Activated T-cell treated with anti-CD3 and anti-CD28 coated beads for 4 hours (primary cell): Measurements from ENCODE around the gene FAM174C.
"Not testable (repeated sequence)": the region's sequence is repeated elsewhere in the genome, so short reads cannot be mapped to it uniquely, and the experiment has no call there.

Source experiments
- DNase-seq: peaks from one replicate; pipeline ENCODE4 v3.0.0-alpha.2; 2020

FAM174C gene

DNA sequence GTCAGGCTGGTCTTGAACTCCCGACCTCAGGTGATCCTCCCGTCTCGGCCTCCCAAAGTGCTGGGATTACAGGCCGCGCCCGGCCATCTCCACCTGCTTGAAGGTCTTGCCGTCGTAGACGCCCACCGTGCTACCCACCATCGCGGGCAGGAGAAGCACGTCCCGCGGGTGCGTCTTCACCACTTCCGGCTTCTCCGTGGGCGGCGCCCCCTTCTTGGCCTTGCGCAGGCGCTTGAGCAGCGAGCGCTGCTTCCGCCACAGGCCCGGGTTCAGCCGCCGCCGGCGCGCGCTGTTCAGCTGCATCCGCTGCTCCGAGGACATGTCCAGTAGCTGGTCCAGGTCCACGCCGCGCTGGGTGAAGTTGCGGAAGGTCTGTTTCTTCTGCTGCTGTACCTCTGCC lies 32.0 kb downstream of the FAM174C start:
- no peak for DNase-seq

- no peak for DNase-seq
Measured at GRCh38 chr19:1307755-1308303, 32.5 kb downstream of the FAM174C start.

DNA sequence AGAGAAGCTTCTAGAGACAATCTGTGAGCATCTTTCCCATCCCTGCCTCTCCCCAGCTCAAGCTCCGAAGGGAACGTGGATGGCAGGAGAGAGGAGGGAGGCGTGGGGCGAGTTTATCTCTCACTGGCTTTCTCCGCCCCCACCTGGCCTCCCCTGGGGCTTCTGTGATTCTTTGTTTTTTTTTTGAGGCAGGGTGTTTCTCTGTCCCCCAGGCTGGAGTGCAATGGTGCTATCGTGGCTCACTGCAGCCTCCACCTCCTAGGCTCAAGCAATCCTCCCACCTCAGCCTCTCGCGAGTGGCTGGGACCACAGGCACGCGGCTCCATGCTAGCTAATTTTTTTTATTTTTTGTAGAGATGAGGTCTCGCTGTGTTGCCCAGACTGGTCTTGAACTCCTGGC lies 33.4 kb downstream of the FAM174C start:
- no peak for DNase-seq

DNA sequence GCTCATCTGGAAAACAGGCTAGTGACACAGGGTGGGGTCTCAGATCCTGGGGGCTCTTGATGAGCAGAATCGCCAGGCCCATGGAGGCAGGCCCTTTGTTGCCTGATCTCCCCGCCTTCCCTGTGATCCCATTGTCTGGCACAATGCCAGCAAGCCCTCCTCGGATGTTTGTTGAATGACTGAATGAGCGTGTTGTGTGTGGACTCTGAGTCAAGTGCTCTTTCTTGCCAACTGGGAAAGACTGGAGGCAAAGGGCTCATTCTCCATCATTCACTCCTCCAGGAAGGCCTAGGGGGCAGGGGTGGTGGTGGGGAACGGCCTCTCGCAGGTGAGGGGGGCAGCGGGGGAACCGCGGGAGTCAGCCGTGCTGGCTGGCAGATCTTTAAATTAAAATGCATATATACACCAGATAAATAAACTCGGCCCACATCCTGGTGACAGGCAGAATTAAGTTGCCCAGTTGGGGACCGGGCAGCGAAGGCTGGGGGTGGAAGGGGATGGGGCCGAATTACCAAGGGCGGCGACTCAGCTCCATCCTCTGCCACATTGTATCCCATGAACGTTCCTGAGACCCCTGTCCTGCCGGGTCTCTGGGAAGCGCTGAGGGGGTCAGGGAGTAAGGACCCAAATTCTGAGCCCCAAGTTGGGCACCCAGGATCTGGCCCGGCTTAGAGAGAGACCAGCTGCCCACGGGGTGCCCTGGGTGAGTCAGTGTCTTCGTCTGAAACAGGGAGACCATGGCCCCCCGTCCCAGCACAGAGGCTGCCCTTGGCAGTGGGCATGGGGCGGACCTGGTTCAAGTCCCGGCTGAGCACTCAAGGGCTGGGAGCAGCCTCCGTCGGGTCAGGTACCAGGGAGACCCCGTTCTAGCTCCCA lies 34.9 kb downstream of the FAM174C start:
- no peak for DNase-seq

GRCh38 chr19:1310853-1311180 lies 35.5 kb downstream of the FAM174C start:
- DNase-seq = no peak

DNA sequence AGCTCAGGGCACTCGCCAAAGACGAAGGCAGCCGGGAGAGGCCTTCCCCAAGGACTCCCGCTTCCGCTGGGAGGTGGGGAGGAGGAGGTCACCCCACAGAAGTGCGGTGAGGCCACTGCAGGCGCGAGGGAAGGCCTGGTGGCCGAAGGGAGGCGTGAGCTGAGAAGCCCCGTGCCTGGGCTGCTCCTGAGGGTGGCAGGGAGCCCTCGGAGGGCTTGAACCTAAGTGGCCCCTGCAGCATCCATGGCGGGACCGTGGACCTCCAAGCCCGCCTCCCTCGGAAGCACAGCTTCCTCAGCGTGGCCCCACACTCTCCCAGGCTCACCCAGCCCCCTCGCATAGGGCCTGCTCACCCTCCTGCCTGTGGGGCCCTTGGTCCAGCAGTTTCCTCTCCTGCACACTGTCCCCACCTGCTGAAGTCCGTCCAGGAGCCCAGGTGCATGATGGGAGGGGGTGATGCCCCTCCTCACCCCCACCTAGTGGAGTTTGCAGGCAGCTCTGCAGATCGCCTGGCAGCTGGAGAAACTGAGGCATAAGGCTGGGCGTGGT lies 36.3 kb downstream of the FAM174C start:
- no peak for DNase-seq

DNA sequence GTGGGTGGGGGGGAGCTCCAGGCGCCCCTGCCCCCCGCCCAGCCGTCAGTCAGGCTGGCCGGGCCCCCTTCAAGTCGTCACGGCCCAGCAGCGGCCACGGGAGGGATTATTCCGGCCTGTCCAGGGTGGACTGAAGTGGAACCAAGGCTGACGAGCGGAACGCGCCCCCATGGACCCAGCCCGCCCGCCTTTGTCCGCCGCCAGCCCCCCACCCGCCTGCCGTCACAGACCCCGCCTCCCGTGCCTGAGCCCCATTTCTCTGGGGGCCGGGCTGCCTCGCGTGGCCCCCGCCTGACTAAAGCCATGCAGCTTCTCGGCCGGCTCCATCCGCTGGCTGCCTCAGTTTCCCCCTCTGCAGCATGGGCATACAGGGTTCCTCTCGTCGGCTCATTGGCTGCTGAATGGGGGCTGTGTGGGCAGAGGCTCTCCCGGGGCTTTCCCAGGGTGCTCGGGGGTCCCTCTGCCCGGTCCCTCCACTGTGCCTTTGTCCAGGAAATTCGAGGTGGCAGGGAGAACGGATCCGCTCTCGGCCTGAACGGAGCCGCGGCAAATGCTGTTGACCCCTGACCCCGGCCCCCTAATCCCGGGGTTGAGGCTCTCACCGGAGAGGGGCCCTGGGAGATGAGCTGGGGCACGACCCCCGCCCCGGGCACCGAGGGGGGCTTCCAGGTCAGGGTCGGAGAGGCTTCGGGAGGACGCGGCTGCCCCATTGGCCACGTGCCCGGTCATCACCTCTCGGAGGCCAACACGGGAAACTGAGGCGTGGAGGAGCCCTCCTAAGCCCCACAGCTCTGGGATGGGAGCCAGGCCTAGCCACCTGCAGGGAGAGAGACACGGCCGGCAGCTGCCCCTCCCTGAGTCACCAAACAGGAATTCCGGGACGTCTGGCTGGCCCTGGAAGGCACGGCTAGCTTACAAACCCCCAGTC lies 37.7 kb downstream of the FAM174C start:
- no peak for DNase-seq

- no peak for DNase-seq
Measured at GRCh38 chr19:1313695-1314613, 38.6 kb downstream of the FAM174C start.

GRCh38 chr19:1315470-1316166 lies 40.3 kb downstream of the FAM174C start:
- DNase-seq = no peak

DNA sequence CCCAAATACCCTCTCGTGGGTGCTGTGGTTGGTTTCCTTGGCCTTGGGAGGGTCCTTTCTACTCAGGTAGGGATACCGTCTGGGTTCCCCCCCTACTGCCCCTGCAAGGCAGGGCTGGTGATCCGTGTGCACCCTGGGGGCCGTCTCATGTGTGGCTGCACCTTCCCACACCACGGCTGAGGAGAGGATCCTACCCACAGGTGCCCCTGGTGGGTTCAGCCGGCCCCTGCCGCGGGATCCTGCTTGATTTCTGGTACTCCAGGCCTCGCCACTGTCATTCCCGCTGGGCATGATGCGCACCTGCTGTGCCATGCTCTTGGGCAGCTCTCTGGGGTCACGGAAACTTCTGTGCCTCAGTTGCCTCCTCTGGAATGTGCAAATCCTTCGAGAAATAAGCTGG lies 41.1 kb downstream of the FAM174C start:
- no peak for DNase-seq

GRCh38 chr19:1317274-1318003 lies 42.1 kb downstream of the FAM174C start:
- DNase-seq = no peak

DNA sequence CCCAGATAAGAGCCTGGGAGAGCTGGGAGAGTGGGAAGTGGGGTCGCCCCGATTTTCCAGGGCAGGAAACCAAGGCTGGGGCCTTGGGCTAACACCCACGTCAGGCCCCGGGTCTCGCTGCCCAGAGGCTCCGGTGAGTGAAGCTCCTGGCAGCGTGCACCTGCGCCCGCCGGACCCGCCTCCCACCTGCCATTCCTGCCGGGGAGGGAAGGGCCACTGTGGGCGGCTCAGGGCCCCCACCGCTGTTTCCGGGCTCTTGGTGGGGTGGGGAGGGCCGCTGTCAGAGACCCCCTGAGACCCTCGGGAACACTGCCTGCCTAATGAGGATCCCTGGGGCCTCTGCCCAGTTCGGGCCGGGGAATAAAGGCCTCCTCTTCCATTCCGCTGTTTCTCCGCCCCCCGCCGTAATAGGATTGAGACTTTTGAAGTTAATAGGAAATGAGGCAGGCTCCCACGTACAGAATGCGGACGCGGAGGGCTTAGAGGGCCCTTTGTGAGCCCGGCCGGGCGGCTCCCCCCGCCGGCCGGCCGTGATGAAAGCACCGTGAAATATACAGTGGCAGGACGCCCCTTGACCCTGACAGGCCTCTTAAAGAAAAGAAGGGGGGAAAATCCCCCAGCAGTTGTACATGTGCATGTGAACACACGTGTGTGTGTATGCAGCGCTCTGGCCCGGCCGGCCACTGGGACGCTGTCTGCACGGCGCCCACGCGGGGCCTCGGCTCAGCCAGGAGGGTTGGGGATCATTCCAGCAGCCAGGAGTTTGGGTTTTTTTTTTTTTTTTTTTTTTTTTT lies 43.5 kb downstream of the FAM174C start:
- DNase-seq = no peak

DNA sequence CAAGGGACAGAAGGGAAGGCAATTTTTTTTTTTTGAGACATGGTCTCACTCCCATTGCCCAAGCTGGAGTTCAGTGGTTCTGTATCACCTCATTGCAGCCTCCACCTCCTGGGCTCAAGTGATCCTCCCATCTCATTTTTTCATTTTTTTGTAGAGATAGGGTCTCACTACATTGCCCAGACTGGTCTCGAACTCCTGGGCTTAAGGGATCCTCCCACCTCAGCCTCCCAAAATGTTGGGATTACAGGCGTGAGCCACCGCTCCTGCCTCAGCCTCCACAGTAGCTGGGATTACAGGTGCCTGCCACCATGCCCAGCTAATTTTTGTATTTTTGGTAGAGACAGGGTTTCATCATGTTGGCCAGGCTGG lies 44.9 kb downstream of the FAM174C start:
- not testable (repeated sequence) for DNase-seq

DNA sequence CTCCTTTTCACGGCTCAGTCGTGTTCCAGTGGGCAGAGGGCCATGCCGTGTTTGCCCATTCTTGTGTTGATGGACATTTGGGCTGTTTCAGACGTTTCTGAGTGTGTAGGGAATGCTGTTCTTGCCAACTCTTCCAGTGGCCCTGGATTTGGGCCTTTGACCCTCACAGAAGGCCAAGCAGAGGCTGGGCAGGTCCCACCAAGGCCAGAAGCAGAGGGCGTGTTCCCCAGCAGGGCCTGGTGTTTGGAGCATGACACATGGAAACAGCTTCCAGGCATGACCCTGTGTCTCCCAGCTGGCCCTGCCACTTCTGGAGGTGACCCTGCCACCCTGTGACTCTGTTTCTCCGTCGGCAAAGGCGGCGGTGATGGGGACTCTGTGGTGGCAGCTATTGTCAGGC lies 46.2 kb downstream of the FAM174C start:
- DNase-seq = no peak

DNA sequence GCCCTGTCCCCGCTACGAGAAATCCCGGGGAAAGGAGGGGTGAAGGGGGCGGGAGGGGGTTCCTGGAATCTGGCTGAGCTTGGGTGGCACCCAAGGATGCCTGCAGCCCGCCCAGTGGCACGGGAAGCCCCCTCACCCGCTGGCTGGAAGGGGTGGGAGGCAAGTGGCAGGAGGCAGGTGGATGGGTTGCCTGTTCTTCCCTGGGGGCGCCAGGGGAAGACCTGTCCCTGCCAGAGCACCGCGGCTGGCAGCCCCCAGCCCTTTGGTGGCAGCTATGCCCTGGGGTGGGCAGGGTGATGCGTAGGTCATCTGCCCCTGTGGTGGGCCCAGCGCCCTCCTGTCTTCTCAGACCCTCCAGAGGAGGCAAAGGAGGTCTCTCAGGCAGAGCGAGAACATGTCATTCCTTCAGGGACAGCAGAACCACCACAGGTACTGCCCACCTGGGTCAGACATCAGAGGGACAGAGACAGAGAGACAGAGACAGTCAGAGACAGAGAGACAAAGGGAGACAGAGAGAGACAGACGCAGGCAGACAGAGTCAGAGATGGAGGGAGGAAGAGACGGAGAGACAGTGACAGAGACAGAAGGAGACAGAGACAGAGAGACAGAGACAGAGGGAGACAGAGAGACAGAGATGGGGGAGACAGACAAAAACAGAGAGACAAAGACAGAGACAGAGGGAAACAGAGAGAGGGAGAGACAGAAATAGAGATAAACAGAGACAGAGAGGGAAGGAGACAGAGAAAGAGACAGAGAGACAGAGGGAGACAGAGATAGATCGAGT lies 47.1 kb downstream of the FAM174C start:
- no peak for DNase-seq

- DNase-seq = no peak
Measured at GRCh38 chr19:1324249-1324805, 49.0 kb downstream of the FAM174C start.

DNA sequence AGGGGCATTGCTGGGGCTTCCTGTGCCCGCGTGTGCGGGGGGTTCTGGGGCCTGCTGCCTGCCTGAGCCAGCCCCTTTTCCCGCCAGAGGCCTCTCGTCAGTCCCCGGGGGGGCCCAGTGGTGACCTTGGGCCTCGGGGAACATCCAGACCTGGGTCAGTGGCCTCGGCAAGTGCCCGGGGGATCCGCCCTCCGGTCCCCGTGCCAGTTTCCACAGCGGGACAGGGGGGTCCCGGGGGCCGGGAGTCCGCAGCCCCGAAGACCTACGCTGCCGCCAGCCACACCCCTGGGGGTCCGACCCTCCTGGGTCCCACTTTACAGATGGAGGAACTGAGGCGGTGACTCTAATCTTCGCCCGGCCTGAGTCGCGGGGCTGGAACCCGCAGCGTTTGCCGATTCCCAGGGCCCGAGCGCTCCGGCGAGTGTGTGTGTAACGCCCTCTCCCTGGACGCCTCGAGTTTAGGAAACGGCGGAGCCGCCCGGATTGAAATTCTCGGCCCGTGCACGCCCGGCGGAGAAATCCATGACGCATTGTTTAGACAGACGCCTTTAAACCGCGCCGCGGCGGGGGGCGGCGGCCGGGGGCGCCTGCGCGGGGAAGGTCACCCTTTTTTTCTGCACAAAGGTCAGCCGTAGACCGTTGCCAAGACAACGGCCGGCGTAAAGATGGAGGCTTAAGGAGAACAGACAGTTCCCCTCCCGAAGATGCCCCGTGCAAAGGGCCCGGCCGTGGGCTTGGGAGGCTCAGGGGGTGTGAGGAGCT lies 49.7 kb downstream of the FAM174C start:
- peak; percentile 9 for DNase-seq
